Measurements from ENCODE around the gene CACNG4. TPM values are rescaled to one million over a fixed set of nuclear protein-coding genes. Genes with fewer than 3 reads are reported as not detected.

Gene CACNG4
- polyA plus RNA-seq, 4 donors = 3.6 to 4.7 (median 3.8) TPM

DNA sequence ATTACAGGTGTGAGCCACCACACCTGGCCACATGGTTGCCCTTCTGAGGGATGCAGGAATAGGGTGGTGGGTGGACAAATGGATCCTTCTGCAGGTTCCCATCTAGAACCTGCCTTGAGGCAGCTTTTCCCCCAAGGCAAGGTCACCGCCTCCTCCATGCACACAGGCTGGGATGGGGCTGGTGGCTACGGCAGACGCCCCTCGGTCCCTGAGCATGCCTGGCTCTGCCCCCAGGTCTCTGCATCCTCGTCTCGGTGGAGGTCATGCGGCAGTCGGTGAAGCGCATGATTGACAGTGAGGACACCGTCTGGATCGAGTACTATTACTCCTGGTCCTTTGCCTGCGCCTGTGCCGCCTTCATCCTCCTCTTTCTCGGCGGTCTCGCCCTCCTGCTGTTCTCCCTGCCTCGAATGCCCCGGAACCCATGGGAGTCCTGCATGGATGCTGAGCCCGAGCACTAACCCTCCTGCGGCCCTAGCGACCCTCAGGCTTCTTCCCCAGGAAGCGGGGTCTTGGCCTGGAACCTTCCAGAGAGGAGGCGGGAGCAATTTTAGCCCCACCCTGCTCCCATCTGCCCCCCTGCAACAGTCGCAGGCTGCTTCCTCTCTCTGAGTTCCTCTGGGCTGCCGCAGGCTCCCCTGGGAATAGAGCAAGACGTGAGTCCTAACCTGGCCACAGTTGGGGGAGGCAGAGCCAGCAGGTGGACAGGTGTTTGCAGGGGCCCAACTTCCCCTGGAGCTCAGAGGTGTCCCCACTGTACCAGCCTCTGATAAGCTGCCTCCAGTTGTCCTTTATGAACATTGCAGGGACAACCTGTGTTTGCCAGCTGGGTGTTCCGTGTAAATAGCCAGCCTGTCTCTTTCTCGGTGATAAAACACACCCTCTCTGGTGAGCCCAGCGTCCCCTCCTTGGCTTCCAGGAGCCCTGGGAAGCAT is 91.6 kb downstream of the CACNG4 start:
- DNase-seq (ENCODE audit: low read depth in 4 of 4, low spot score in 3 of 4) = no peak

- DNase-seq (ENCODE audit: low read depth in 4 of 4, low spot score in 3 of 4) = no peak
Observed at GRCh38 chr17:67056746-67057490, 92.4 kb downstream of the CACNG4 start.

GRCh38 chr17:67058036-67058435 is 93.5 kb downstream of the CACNG4 start:
- DNase-seq (ENCODE audit: low read depth in 4 of 4, low spot score in 3 of 4) = no peak

DNA sequence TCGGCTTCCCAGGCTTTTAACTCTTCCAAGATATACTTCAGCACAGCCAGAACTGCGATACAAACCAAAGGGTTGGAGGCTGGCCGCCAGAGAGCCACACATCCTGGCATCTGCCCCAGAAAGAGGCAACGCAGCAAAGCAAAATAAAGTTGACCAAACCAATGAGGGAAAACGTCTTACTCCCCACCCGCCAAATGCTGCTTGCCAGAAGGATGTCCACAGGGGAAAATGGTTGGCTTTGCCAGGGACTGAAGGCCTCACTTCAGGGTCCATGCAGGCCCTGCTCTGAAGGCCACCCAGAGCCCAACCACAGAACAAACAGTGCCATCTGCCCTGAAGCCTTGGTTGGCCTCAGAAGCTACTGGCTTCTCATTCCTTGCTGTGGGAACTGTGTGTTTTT is 94.9 kb downstream of the CACNG4 start:
- DNase-seq (ENCODE audit: low read depth in 4 of 4, low spot score in 3 of 4) = no peak

- DNase-seq (ENCODE audit: low read depth in 4 of 4, low spot score in 3 of 4) = peak in 3 of 4 donors; percentile 11 to 25 (median 14)
Observed at GRCh38 chr17:67063141-67063540, 98.6 kb downstream of the CACNG4 start.

- DNase-seq (ENCODE audit: low read depth in 4 of 4, low spot score in 3 of 4) = no peak
Observed at GRCh38 chr17:67066717-67067116, 102.2 kb downstream of the CACNG4 start.

DNA sequence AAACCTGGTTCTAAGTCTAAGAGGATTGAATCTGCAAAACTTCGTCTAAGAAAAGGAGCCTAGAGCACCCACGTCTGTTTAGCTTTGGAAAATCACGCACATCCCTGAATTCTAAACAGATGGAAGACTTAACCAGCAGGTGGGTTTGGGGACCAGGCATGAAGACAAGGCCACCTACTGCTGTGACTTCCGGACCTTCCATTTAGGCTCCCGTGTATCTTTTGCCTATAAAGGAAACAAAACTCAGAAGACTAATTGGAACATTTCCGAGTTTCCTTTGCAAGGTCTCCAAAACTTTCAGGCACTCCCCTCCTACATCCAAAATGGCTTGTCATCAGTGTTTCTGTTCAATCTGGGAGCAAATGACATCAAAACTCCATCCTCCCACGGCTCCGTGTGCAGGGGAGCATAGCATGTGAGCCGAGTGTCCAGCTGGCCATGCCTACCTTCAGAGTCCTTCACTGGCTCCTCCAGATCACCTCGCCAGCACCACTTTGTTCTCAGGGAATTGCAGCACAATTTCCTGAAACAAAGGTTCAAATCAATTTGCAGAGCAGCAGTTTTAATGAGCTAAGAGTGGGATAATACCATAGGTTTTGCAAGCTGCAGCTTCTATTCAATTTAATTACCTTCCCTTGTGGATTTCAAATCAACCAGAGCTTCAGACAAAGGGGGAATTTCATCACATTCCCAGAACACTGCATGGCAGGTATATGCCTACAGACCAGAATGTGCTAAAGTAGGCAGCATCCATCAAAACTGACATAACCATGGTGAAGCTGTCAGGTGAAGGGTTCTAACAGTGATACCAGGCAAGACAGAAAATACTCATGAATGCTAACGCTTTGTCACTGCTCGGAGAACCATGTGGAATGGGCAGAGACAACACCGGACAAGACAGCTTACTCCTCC is 103.3 kb downstream of the CACNG4 start:
- peak in 3 of 4 donors; percentile 5 to 26 (median 5) for DNase-seq (ENCODE audit: low read depth in 4 of 4, low spot score in 3 of 4)

- no peak for DNase-seq (ENCODE audit: low read depth in 4 of 4, low spot score in 3 of 4)
Observed at GRCh38 chr17:67068999-67069398, 104.5 kb downstream of the CACNG4 start.

DNA sequence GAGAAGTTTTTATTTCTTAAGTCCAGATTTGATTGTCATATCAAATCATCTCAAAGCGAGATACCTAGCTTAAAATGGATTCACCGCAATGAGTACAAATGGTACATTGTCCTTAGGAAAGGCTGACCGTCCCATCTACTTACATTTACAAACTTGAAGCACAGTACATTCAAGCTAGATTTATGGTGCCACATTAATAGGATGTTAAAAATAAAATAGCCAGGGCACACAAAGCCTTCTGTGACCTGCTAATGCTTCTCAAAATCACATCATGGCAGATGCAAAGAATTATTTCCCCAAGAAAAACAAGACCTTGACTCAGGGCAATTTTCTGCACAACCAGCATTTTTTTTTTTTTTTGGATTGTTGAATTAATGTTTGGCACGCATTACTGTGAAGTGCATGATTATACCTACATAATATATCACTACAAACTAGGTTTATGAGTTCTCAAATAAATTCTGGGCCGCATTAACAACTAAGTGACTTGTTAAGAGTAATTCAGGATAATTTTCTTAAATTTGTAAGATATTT is 105.2 kb downstream of the CACNG4 start:
- DNase-seq (ENCODE audit: low read depth in 4 of 4, low spot score in 3 of 4) = no peak

- no peak for DNase-seq (ENCODE audit: low read depth in 4 of 4, low spot score in 3 of 4)
Observed at GRCh38 chr17:67071595-67071994, 107.1 kb downstream of the CACNG4 start.

DNA sequence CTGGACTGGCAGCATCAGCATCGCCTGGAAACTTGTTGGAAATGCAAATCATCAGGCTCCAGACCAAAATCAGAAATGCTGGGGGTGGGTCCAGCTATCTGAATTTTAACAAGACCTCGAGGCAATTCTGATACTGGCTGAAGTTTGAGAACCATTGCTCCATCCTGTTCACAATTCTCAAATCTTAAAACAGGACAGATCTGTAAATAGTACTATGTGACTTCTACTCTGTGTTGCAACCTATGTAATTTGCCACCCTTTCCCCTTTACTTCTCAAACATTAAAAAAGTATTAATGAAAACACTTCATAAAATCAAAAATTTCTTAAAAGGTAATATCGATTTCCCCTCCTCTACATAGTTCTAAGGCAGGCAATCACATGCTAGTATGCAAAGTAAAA is 108.4 kb downstream of the CACNG4 start:
- DNase-seq (ENCODE audit: low read depth in 4 of 4, low spot score in 3 of 4) = no peak

DNA sequence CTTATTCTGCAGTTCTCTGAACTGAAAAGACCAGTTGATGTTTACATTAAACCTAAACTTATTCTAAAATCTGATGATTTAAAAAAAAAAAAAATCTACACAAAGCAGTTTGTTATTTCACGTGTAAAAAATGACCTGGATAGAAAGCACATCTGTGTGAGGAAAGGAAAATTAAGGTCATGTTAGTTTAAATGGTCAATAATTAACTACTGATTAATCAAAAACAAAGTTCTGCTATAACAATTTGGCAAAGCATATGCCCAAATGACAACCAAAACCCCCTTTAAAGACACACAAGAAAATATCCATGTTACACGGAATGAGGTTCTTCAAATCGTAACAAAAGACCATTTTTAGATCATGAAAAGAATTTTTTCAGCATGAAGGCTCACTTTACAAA is 110.3 kb downstream of the CACNG4 start:
- DNase-seq (ENCODE audit: low read depth in 4 of 4, low spot score in 3 of 4) = no peak

DNA sequence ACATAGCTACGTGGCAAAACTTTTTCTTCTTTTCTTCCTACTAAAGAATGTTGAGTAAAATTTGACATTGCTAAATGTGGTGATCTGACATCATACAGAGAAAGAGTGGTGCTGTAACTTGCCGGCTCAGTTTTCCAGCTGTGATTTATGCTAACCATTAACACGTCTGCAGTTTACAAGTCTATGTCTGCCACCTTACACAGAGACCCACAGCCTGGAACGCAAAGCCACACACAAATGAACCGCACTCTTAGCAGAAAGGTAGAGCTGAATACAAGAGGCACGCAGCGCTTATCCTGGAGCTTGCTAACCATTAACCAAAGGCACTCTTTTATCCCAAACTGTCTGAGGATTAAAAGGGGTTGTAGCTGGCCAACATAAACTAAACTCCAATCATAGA is 111.8 kb downstream of the CACNG4 start:
- peak in 3 of 4 donors; percentile 30 to 51 (median 42) for DNase-seq (ENCODE audit: low read depth in 4 of 4, low spot score in 3 of 4)

DNA sequence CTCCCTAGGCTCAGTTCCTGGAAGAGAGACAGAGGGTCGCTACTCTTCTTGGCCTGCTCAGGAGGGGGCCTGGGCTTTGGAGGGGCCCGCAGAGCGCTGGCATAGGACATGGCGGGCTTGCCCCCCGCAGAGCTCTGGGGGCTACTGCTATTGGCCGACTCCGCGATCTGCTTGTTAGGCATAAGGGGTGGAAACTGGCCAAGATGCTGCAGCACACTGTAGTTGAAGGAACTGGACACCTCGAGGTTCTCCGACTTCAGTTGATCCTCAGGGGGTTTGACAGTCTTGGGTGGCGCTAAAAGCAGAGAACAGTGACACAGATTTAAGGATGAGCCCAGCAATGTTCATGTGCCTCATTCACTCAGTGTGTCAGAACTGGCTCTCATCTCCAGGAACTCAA is 113.8 kb downstream of the CACNG4 start:
- DNase-seq (ENCODE audit: low read depth in 4 of 4, low spot score in 3 of 4) = no peak

- no peak for DNase-seq (ENCODE audit: low read depth in 4 of 4, low spot score in 3 of 4)
Observed at GRCh38 chr17:67079491-67079890, 115.0 kb downstream of the CACNG4 start.

- no peak for DNase-seq (ENCODE audit: low read depth in 4 of 4, low spot score in 3 of 4)
Observed at GRCh38 chr17:67080804-67081203, 116.3 kb downstream of the CACNG4 start.

DNA sequence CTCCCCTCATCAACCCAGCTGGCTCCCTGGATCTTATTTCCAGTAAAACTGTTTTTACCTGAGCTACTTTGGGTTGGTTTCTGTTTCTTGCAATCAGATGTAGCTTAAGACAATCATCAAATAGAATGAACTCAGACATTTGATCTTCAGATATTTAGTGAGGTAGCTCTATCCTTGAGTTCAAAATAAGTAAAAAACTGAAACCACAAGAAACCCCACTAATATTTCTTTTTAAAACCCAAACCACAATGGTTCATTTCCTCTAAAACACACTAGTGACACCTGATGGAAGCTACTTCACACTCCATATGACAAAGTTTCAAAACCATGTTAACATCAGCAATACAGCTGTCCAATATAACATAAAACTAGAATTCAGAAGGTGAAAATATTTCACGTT is 117.6 kb downstream of the CACNG4 start:
- DNase-seq (ENCODE audit: low read depth in 4 of 4, low spot score in 3 of 4) = no peak
